Fibroblast of gingiva (primary cell): Measurements from ENCODE around the gene LZTS2.

Source experiments
- DNase-seq: peaks from one replicate; pipeline ENCODE4 v3.0.0-alpha.2; 2011; ENCODE audit warnings: low read depth

LZTS2 gene

DNA sequence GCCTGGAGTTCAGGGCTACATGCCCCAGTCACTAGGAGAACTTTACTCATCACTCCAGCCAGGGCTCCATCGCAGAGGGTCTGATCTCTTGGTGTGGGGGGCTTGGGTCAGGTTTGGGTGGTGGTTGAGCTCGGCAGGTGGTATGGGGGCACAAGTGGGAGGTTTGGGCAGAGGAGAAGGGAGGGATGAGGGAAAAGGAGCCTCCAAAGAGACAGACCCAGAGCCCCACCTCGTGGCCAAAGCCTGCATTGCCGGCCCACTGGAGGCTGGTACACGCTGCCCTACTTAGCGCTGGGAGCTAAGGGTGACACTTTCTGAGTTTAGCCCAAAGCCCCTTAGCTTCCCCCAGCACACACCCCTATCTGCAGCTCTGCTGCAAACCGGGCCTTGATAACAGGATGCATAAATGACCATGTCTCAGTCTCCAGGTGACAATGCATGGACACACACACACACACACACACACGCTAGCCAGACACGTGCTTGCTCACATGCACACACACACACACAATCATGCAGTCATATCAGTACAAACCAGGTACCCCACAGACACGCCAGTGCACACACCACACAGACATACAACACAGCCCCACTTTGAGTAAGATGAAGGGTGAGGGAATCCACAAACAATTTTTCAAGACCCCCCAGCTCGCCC, 14.7 kb downstream of the LZTS2 start:
- DNase-seq, result peak; percentile 56

DNA sequence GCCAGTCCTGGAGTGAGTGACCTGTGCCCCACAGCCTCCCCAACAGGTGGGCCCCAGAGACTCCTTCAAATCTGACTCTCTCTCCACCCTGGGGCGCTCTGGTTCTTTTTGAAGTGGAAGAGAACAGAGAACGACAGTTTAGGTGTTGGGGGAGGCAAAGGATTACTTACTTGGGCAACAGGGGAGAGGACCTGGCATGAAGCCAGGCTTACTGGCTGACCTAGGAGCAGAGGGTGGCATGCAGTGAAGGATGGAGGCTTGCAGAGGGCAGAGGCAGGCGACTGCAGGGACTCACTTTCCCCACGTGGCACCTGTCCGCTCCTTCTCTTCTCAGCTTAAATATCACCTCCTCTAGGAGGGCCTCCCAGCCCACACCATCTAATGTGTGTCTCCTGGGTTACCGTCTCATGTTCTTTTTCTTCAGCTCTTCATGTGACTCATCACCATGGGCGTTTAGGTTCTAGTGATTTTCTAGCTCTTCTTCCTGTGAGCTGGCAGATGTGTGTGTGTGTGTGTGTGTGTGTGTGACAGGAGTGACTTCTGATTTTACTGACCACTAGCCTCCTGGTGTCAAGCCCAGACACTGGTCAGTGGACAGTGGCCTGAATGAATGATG, 15.5 kb downstream of the LZTS2 start:
- peak; percentile 84 for DNase-seq

DNA sequence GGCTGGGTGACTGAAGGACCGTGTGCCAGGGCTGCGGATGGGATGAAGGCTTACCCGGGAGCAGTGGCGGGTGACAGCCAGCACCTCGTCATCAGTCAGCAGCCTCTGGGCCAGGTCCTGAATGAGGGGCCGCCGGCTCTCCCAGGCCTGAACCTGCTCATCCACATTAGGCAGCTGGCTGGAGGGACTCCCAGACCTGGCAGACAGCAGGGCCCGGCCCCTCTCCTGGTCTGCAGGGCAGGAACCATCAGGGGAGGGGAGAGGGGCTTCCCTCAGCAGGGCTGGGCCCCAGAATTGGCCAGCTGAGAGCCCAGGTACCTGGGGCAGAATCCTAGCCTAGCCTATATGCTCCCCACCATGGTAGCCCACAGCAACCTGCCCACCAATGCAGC, 16.0 kb downstream of the LZTS2 start:
- no peak for DNase-seq

DNA sequence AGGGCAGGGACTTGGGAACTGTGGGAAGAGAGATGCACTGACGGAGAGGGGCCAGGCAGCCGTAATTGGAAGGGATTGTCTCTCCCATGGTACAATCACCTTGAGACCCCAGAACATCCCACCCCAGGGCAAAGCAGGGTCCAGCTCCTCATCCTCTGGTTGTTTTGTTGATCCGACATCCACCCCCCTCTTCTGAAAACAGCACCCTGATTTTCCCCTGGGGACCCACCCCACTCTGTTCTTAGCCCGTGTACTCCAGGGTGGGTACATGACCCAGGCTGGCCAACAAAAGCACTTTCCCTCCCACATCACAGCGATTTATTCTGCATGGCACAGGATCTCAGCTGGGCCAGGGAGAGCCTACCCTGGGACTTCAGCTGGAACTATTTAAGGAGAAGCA, 17.2 kb downstream of the LZTS2 start:
- DNase-seq, result no peak

DNA sequence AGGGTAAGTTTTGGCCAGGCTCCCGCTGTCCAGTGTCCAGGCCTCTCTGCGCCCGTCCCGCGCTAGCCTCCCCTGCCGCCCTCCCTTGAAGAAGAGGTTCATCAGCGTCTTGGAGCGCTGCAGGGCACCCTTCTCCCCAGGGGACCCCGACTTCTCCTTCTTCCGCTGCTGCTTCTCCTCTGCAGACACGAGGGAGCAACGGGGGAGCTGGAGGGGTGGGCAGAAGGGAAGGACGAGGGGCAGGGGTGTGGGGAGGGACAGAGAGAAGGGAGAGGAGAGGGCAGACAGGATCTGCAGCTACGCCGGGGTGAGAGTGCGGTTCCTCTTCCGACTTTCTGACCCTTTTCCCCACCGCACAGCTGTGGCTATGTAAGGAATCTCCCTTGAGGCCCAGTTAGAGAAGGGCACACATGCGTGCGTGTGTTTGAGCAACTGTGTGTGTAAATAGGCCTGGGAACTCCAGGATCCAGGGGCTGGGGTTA, 18.6 kb downstream of the LZTS2 start:
- no peak for DNase-seq

DNA sequence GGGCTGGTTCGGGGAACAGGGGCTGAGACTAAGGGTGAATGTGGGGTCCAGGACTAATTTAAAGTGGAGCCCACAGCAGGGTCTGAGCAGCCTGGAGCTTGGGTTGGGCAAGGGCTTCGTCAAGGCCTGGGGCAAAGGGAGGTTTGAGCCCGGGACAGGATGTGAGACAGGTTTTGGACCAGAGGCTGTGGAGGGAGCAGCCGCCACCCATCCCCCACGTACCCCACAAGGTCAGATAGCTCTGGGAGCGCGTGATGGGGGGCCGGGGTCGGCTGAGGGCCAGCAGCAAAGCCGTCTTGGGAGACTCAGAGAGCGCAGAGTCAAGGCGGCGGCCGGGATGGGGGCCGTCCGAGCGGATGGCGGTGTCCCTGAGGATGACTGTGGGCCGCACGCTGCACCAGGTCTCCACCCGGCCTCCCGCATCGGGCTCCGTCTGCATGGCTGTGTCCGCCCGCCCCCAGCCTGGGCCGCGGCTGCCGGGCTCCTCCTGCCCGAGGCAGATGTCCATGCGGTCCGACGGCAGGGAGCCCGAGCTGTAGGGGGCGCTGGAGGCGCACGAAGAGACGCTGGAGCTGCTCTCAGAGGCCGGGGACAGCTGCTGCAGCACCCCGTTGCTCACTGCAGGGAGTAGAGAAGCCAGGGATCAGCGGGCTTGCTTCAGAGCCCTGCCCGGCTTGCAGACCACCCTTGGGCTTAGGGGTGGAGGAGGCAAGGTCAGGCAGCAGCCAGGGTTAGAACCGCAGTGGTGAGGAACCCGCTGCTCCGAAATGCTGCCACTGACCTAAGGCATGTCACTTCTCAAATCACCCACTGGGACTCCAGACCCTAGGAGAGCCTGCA, 19.2 kb downstream of the LZTS2 start:
- DNase-seq, result peak; percentile 71

DNA sequence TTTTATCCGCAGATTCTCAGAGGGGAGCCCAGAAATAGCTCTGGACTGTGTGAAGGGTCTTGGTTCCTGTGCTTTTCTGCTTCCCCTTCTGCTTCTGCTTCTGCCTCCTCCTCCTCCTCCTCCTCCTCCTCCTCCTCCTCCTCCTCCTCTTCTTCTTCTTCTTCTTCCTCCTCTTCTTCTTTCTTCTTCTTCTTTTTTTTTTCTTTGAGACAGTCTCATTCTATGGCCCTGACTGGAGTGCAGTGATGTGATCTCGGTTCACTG, 19.8 kb downstream of the LZTS2 start:
- DNase-seq, result no peak

DNA sequence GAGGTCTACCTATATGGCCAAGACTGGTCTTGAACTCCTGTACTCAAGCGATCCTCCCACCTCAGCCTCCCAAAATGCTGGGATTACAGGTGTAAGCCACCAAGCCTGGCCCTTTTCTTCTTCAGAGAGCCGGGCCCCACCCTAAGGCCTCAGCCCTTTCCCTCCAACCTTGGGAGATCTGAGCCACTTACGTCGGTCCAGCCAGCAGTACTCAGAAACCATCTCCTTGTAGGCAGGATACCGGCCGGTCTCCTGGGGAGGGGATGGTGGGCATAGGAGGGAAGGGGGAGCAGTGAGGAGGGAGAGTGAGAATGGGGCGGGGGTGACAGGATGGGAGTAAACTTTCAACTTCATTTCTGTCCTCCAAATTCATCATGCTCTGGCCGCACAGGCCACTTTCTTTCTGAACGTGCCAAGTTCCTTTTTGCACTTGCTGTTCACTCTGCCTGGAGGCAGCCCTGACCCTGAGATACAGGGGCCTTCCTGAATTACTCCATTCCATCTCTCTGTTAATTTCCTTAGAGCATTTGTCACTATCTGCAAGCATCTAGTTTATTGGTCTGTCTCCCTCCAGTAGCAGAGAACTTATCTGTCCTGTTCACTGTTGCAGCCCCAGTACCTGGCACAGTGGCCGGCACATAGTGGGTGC, 20.9 kb downstream of the LZTS2 start:
- DNase-seq, result no peak

DNA sequence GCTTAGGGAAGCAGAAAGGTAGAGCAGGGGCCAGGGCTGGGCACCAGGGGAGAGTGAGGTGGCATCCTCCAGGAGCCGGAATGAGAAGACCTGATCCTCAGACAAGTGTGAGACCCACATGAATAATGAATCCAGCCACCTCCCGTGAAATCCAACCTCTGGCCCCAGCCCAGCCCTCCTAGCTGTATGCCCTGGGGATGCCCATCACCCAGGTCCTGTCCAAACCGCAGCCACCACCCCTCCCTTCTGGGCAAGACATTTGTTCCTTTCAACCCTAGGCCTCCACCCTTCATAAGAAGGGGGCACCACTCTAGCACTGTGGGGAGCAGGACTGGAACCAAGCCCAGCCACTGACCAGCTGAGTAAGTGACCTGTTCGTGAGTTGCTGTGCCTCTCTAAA, 21.6 kb downstream of the LZTS2 start:
- no peak for DNase-seq

DNA sequence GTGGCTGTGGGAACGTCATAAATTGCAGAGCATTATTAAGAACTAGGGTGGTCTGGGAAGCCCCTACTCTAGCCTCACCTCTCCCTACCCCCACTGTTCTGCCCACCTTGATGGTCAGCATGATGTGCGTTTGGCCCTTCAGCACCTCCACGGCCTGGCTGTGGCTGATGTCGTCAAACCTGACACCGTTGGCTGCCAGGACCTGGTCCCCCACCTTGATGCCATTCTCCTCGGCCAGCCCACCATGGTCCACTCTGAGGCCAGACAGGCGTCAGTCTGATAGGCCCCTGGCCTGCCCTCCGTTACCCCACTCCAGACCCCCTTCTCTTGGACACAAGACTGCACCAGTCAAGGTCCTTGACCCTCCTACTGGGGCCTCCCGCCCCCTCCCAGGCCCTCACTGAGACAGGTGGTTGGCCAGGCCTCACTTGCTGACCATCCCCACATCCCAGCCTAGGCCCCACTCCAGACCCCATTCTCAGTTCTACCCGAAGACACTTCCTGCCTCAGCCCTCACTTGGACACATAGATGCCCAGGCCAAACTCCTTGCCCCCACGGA, 22.2 kb downstream of the LZTS2 start:
- no peak for DNase-seq

DNA sequence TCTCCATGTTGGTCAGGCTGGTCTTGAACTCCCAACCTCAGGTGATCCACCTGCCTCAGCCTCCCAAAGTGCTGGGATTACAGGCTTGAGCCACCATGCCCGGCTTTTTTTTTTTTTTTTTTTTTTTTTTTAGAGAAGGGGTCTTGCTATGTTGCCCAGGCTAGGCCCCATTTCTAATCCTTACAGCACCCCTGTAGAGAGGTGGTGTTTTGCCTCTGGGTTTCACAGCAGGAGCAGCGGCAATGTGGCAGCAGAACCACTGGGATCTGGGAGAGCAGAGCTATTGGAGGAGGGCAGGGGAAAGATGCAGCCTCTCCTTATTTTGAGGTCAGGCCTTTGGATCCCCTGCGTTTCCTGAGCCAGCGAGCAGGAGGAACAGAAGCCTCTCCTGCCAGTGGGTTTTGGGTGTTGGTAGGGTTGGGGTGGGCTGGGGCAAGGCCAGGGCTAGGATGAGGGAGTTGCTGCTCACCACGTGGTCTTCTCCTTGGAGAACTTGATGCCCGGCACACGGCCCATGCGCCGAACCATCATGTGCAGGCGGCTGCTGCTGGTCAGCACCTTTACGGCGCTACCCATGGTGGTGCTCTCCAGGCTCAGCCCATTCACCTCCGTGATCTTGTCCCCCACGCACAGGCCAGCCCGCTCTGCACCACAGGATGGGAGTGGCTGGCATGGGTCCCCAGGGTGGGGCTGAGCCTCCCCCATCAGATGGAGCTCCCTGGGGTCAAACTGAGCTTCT, 23.5 kb downstream of the LZTS2 start:
- DNase-seq, result no peak

DNA sequence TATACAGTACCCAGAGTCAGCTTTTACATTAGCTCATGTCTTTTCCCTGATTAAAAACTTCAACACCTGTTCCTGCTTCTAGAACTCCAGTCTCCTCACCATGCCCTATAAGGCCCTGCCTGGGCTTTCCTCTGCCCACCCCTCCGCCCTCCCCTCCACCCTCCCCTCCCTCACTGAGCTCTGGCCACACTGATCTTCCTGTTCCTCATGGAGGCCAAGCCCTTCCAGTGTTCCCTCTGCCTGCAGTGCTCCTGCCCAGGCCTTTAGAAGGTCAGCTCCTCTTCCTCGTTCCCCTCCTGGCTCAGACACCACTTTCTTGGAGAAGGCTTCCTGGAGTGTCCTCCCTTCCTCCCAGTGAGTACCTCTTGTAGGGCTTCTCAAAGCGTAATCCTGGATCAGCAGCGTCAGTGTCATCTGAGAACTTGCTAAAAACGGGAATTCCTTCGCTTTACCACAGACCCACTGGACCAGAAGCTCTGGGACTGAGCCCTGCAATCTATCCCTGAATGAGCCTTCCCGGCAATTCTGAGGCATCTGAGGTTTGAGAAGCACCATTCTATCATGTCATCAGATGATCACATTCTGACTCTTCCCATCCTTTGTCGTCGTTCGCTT, 27.6 kb downstream of the LZTS2 start:
- no peak for DNase-seq

DNA sequence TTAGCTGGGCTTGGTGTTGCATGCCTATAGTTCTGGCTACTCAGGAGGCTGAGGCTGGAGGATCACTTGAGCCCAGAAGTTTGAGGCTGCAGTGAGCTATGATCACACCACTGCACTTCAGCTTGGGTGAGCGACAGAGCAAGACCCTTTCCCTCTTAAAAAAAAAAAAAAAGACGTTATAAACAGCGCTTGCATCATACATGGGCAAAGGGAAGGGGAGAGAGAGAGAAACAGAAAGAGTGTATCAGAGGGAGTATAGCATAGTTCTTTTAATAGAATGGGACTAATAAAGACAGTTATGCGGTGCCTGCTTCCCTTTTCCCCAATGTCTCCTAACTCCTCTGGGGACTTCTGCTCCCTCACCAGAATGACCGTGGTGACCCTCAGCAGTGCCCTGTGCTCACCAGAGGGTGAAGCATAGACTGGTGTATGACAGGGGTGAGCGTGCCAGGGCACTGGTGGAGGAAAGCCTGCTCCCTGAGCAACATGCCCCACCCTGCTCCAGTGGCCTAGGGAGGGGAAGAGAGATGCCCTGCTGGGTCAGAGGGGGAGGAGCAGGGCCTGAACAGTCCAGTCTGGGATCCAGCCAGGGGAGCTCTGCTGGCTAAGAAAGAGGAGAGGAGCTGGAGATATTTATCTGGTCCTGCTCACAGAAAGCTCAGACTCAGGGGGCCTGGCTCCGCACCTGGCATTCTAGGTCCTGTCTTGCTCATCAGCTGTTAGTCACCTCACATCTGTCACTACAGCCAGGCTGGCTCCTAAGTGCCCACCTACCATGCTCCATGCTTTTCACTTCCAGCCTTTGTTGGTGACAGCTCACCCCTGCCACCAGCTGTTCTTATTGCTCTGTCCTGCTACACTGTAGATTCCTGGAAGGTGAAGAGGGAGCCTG, 29.1 kb downstream of the LZTS2 start:
- DNase-seq, result no peak

DNA sequence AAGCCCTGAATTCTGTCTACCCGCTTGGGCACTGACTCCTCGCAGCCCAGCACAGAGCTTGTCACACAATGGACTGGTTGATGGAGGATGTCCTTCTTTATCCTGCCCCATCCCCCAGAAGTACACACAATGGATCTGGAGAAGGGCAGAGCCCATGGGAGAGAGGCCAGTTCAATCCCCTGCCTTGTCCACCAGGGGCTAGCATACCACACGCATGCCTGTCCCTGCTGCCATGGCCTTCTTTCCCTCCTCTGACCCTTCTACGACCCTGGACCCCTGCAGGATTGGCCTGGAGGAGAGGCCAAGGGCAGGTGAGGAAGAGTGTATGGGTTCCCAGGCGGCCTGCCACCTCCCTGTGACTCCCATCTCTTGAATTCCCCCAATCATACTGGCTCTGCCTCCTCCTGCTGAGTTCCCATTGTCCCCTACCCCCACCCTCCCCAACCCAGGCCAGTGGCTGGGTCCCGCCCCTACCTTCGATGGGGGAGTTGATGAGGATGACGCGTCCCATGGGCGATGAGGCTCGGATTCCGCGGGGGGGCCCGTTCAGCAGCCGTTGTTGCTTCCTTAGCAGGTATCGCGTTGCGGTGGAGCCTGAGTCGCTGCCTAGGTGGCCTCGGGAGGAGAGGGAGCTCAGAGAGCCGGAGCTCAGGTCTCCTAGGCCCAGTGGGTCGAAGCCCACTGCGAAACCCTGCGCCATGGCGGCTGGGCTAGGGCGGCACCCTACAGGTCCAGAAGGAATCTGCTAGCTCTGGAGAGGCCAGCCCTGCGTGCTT, 30.1 kb downstream of the LZTS2 start:
- no peak for DNase-seq

DNA sequence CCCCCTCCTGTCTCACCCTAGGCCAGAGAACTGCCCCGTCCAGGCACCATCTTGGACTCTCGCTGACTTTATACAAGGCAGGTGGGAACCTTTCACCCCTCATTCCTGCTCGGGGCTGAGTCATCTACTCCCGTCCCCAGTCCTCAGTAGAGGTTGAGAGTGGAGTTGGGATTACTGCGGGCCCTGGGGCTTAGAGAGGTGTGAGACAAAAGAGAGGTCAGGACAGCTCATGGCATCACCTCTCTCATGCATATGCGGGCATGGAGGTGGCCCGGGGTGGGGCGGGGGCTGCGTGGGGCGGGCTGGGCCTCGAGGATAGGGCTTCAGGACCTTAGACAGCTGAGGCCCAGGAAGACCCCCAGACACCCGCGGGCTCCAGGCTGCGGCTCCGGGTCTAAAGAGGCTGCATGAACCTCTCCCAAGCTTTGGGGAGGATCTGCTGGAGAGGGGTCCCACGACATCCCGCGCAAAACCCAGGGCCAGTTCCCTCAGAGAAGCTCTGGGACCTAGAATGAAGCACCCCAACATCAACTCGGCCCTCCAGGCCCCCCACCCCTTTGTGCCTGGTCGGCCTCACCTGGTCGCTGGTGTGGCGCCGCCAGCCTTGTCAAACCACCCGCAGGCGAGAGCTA, 31.0 kb downstream of the LZTS2 start:
- no peak for DNase-seq

DNA sequence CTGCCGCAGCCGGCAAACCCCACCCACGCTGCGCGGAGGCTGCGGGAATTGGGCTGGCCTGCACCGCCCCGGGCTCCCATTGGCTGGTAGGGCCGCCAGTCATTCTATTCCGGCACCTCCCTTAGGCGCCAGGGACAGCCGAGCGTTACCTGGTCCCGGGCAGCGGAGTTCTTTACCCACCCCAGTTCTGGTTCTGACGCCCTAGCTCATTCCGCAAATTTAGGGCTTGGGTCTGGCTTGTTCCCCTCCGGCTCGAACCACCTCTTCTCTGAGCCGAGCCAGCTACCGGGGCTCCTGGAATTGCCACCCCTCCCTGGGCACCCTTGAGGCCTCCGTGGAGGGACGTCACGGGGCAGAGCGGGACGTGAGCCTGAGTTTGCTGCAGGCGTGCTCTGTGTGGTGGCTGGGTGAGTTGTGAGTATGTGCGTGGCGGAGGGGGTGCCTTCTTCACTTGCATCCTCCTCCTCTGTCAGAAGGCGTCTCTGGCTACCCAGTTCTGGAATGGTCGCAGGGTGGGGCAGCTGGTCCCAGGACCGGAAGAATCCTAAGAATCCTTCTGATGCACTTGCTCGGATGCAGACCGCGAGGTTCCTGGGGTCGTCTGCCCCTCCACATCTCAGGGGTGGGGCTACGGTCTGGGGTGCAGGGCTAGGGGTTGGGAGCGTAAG, 31.7 kb downstream of the LZTS2 start, which contains the start of the genes PDZD7 and SFXN3:
PDZD7 (minus strand) TSS at position 2 of the 668 bp plus-strand sequence. CDS start 910 bp downstream, outside the sequence.
SFXN3 (plus strand) TSS at position 107 of the 668 bp plus-strand sequence. CDS start 3,461 bp downstream, outside the sequence.
- DNase-seq, result peak; percentile 96

DNA sequence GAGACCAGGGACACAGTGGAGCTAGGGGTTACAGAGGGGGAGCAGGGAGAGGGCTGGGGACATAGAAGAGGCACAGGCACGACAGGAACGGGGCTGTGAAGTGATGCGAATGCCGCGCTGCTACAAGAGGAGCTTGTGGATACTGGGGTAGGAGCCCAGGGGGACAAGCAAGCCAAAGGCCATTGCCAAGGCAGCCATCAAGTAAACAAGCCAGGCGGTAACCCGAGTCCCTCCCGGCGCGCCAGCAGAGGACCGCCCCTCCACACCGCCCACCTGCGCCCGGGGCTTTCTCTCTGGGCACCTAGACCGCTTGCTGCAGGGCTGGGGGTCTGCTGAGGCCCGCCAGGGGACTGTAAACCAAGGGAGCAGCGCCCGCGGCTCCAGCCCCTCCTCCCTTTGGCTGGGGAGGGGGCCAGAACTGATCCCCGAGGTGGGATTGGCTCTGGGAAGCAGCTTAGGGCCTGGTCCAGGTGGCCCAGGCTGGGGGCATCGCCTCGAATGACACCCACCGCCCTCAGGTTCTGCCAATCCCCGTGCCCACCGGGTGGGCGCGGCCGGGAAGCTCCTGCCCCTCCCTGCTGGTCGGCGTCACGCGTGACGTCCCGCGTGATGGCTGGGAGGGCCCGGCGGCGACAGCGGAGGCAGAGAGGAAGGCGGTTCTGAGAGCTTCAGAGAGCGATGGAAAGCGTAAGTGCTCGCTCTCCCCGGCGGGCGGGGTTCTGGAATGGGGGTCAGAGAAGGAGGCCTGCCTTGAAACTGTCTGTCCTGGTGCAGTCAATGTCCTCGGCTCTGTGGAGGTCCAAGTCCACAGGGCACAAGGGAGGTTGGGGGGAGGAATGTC, 32.4 kb downstream of the LZTS2 start:
- peak; percentile 73 for DNase-seq
